Type B pancreatic cell (in vitro differentiated cells): Measurements from ENCODE around the gene MGAT4B. TPM values are rescaled to one million over a fixed set of nuclear protein-coding genes. Genes with fewer than 3 reads are reported as not detected.
"Not testable (repeated sequence)": the region's sequence is repeated elsewhere in the genome, so short reads cannot be mapped to it uniquely, and the experiment has no call there.

Experiments
- DNase-seq: peaks from one replicate; pipeline ENCODE4 v3.0.0; 2021; ENCODE audit warnings: mixed read lengths; ENCODE audit not compliant: unreplicated experiment; ENCODE audit errors: extremely low spot score
- H3K27ac Mint-ChIP-seq: 2 replicates; pipeline ENCODE4 v1.8.0; 2021; ENCODE audit warnings: mild to moderate bottlenecking, mixed read lengths
- H3K27me3 Mint-ChIP-seq: 2 replicates; pipeline ENCODE4 v1.8.0; 2021; ENCODE audit warnings: mixed read lengths
- H3K36me3 Mint-ChIP-seq: 2 replicates; pipeline ENCODE4 v1.8.0; 2021; ENCODE audit warnings: mixed read lengths
- H3K4me1 Mint-ChIP-seq: one replicate; pipeline ENCODE4 v1.8.0; 2021; ENCODE audit warnings: mixed read lengths; ENCODE audit not compliant: unreplicated experiment
- H3K4me3 Mint-ChIP-seq: 2 replicates; pipeline ENCODE4 v1.8.0; 2021; ENCODE audit warnings: mild to moderate bottlenecking, mixed read lengths
- H3K9me3 Mint-ChIP-seq: 2 replicates; pipeline ENCODE4 v1.8.0; 2021; ENCODE audit warnings: mixed read lengths
- CTCF ChIP-seq: fragments of 200-600 bp; sonication (generic); conservative IDR thresholded peaks from 2 replicates; pipeline ENCODE4 v1.5.0; 2021; ENCODE audit warnings: antibody characterized with exemption, mild to moderate bottlenecking
- total RNA-seq: library from RNA; stranded (reverse); gene quantifications from 2 replicates; pipeline ENCODE4 v1.2.1, GENCODE V29; 2021; ENCODE audit warnings: low replicate concordance

MGAT4B gene
- total RNA-seq, 1 donor from 2014 or later = 169 TPM

- Mint-ChIP-seq H3K27me3 (no peaks in the 10 kb centered on the region), H3K9me3 (peaks cover 5% of the 10 kb centered on the region), H3K27ac (peak overlapping the region; percentile 66), H3K4me1 (peaks cover 4% of the 10 kb centered on the region), H3K36me3 (peaks cover 39% of the 10 kb centered on the region), H3K4me3 (no peak overlapping the region)
- no peak for TF ChIP-seq CTCF
- no peak for DNase-seq
Observed at GRCh38 chr5:179840321-179840720, 33.7 kb upstream of the MGAT4B start.

GRCh38 chr5:179839328-179840256 is 32.9 kb upstream of the MGAT4B start:
- Mint-ChIP-seq H3K27ac (peak overlapping the region; percentile 76), H3K4me3 (no peak overlapping the region), H3K9me3 (no peaks in the 10 kb centered on the region), H3K27me3 (no peaks in the 10 kb centered on the region), H3K4me1 (peaks cover 4% of the 10 kb centered on the region), H3K36me3 (peaks cover 34% of the 10 kb centered on the region)
- no peak for TF ChIP-seq CTCF
- DNase-seq = no peak

- no peak for DNase-seq
- H3K27ac Mint-ChIP-seq = peak overlapping the region; percentile 91
- peaks cover 37% of the 10 kb centered on the region for H3K36me3 Mint-ChIP-seq
Observed at GRCh38 chr5:179837076-179838011, 30.7 kb upstream of the MGAT4B start.

GRCh38 chr5:179836225-179837019 is 29.8 kb upstream of the MGAT4B start:
- H3K36me3 Mint-ChIP-seq = peaks cover 35% of the 10 kb centered on the region
- no peaks in the 10 kb centered on the region for H3K27me3 Mint-ChIP-seq

More at GRCh38 chr5:179837076-179838011, 30.7 kb upstream of the MGAT4B start:
- peak overlapping the region; percentile 34 for H3K4me3 Mint-ChIP-seq
- no peak for TF ChIP-seq CTCF
- peaks cover 4% of the 10 kb centered on the region for H3K4me1 Mint-ChIP-seq
- no peaks in the 10 kb centered on the region for H3K9me3 Mint-ChIP-seq
- H3K27me3 Mint-ChIP-seq = no peaks in the 10 kb centered on the region

DNA sequence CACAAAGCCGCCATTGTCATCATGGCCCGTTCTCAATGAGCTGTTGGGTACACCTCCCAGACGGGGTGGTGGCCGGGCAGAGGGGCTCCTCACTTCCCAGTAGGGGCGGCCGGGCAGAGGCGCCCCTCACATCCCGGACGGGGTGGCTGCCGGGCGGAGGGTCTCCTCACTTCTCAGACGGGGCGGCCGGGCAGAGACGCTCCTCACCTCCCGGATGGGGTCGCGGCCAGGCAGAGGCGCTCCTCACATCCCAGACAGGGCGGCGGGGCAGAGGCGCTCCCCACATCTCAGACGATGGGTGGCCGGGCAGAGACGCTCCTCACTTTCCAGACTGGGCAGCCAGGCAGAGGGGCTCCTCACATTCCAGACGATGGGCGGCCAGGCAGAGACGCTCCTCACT is 28.2 kb upstream of the MGAT4B start:
- H3K4me1 Mint-ChIP-seq, H3K27ac Mint-ChIP-seq, H3K27me3 Mint-ChIP-seq, H3K9me3 Mint-ChIP-seq, H3K4me3 Mint-ChIP-seq, DNase-seq: not testable (repeated sequence)
- H3K36me3 Mint-ChIP-seq = peaks cover 39% of the 10 kb centered on the region

More at GRCh38 chr5:179836225-179837019, 29.8 kb upstream of the MGAT4B start:
- no peak for DNase-seq
- Mint-ChIP-seq H3K4me1 (peaks cover 4% of the 10 kb centered on the region), H3K4me3 (peak overlapping the region; percentile 34), H3K27ac (peak overlapping the region; percentile 91), H3K9me3 (no peaks in the 10 kb centered on the region)
- TF ChIP-seq CTCF = no peak
